GM12878 (cell line): Measurements from ENCODE around the gene AEBP1. TPM values are rescaled to one million over a fixed set of nuclear protein-coding genes. Genes with fewer than 3 reads are reported as not detected.

Source experiments
- ATAC-seq: fragments of 200-7000 bp; cut with Tn5 transposase; 3 replicates; pipeline ENCODE4 v1.9.1; 2020; ENCODE audit warnings: mild to moderate bottlenecking, moderate library complexity
- BruUV-seq: library from RNA; stranded (reverse); fragments of 400-500 nt; replicated peaks from 2 replicates; lab custom pipeline; 2021; lab: Mats Ljungman, UMichigan
- CTCF ChIA-PET: fragments of 300-600 bp; sonication (Branson Sonifier 250); formaldehyde crosslinking; extraction: SDS; loops from one replicate; lab custom pipeline; 2021; ENCODE audit warnings: inconsistent platforms; lab: Yijun Ruan, JAX
- POLR2A ChIA-PET: fragments of 350-600 bp; formaldehyde crosslinking; extraction: SDS; loops from one replicate; lab custom pipeline; 2021; ENCODE audit warnings: inconsistent platforms; lab: Charles Lee
- RAD21 ChIA-PET: fragments of 300-600 bp; sonication (Branson Sonifier 250); formaldehyde crosslinking; loops from one replicate; lab custom pipeline; 2023; ENCODE audit warnings: antibody characterized with exemption; ENCODE audit not compliant: unreplicated experiment; lab: Charles Lee
- SMC1A ChIA-PET: fragments of 300-600 bp; sonication (Branson Sonifier 250); formaldehyde crosslinking; loops from one replicate; lab custom pipeline; 2023; ENCODE audit not compliant: unreplicated experiment, uncharacterized antibody; lab: Charles Lee
- DNase-seq: peaks from one replicate; pipeline ENCODE4 v3.0.0-alpha.2; 2011; ENCODE audit warnings: low read depth, low spot score
- FAIRE-seq: peaks from 3 replicates; lab custom pipeline; 2011; peaks lifted over from hg19 to GRCh38; lab: Jason Lieb, UNC
- H2AFZ ChIP-seq: 2 replicates; pipeline ENCODE4 v1.6.0; 2011; ENCODE audit warnings: low read depth, low read length, control low read depth; ENCODE audit not compliant: control insufficient read depth
- H3K27ac ChIP-seq: 2 replicates; pipeline ENCODE4 v1.5.1; 2011; ENCODE audit warnings: control low read depth; ENCODE audit not compliant: control insufficient read depth, insufficient read depth
- H3K27me3 ChIP-seq, 2 experiments: replicated peaks in 1 of 2; 2 replicates each; pipeline versions ENCODE4 v1.6.0 to v1.6.1; 2011; ENCODE audit warnings: low read length in 1 of 2; ENCODE audit not compliant: control insufficient read depth in 2 of 2, insufficient read depth in 2 of 2
- H3K36me3 ChIP-seq, 2 experiments: 2 replicates each; pipeline ENCODE4 v1.5.1; 2011; ENCODE audit warnings: low read length in 1 of 2; ENCODE audit not compliant: control insufficient read depth in 2 of 2, insufficient read depth in 2 of 2
- H3K4me1 ChIP-seq: 2 replicates; pipeline ENCODE4 v1.6.1; 2011; ENCODE audit warnings: mild to moderate bottlenecking, low read length, moderate library complexity, mixed read lengths; ENCODE audit not compliant: control insufficient read depth, insufficient read depth
- H3K4me2 ChIP-seq: 2 replicates; pipeline ENCODE4 v1.6.0; 2011; ENCODE audit warnings: control low read depth; ENCODE audit not compliant: control insufficient read depth, insufficient read depth
- H3K4me3 ChIP-seq: fragments of 200-600 bp; sonication (generic); 2 replicates; pipeline ENCODE4 v1.5.1; 2016
- H3K79me2 ChIP-seq: 2 replicates; pipeline ENCODE4 v1.6.0; 2011; ENCODE audit warnings: low read length; ENCODE audit not compliant: control insufficient read depth, insufficient read depth
- H3K9ac ChIP-seq: 2 replicates; pipeline ENCODE4 v1.8.0; 2011; ENCODE audit warnings: low read length, control low read depth, mixed read lengths; ENCODE audit not compliant: control insufficient read depth, insufficient read depth
- H3K9me3 ChIP-seq: replicated peaks from 3 replicates; pipeline ENCODE4 v1.5.1; 2011; ENCODE audit warnings: mild to moderate bottlenecking, low read length; ENCODE audit not compliant: control insufficient read depth, insufficient read depth
- H4K20me1 ChIP-seq: 2 replicates; pipeline ENCODE4 v1.6.0; 2011; ENCODE audit not compliant: control insufficient read depth, insufficient read depth
- HCFC1 ChIP-seq: fragments of 150-350 bp; IDR thresholded peaks from 2 replicates; pipeline ENCODE4 v1.6.1; 2014; ENCODE audit warnings: low read length
- MYB ChIP-seq: fragments of 150-350 bp; IDR thresholded peaks from 2 replicates; pipeline ENCODE4 v1.6.1; 2014; ENCODE audit warnings: mild to moderate bottlenecking, low read depth, low read length, borderline replicate concordance
- NFXL1 ChIP-seq: fragments of 450-650 bp; IDR thresholded peaks from 2 replicates; pipeline ENCODE4 v1.6.1; 2017; ENCODE audit warnings: antibody characterized with exemption, mild to moderate bottlenecking, borderline replicate concordance
- NFYB ChIP-seq: IDR thresholded peaks from 2 replicates; pipeline ENCODE4 v1.6.1; 2011; ENCODE audit warnings: low read depth, mild to moderate bottlenecking, low read length, improper control_type of control experiment, moderate library complexity; ENCODE audit not compliant: insufficient read depth
- NR2C2 ChIP-seq: IDR thresholded peaks from 2 replicates; pipeline ENCODE4 v1.6.1; 2011; ENCODE audit warnings: borderline replicate concordance, low read depth; ENCODE audit not compliant: control insufficient read depth, insufficient read length
- NRF1 ChIP-seq: conservative IDR thresholded peaks from 2 replicates; pipeline ENCODE4 v1.6.1; 2011; ENCODE audit warnings: mild to moderate bottlenecking, low read depth, low read length, improper control_type of control experiment
- PAX5 ChIP-seq: IDR thresholded peaks from 2 replicates; pipeline ENCODE4 v1.6.1; 2011; ENCODE audit warnings: low read depth, low read length, borderline replicate concordance
- POLR2AphosphoS5 ChIP-seq: IDR thresholded peaks from 2 replicates; pipeline ENCODE4 v1.6.1; 2011; ENCODE audit warnings: mild to moderate bottlenecking, low read length, inconsistent platforms
- POU2F2 ChIP-seq: IDR thresholded peaks from 3 replicates; pipeline ENCODE4 v1.6.1; 2011; ENCODE audit warnings: low read depth, mild to moderate bottlenecking, low read length, borderline replicate concordance
- RAD51 ChIP-seq: fragments of 450-650 bp; IDR thresholded peaks from 2 replicates; pipeline ENCODE4 v1.6.1; 2016; ENCODE audit warnings: moderate library complexity, mild to moderate bottlenecking, inconsistent platforms
- RB1 ChIP-seq: fragments of 450-650 bp; formaldehyde crosslinking; IDR thresholded peaks from 2 replicates; pipeline ENCODE4 v1.6.1; 2017; ENCODE audit warnings: mild to moderate bottlenecking, borderline replicate concordance
- SMC3 ChIP-seq: IDR thresholded peaks from 2 replicates; pipeline ENCODE4 v1.6.1; 2011; ENCODE audit warnings: low read length, improper control_type of control experiment, borderline replicate concordance
- SUPT20H ChIP-seq: IDR thresholded peaks from 2 replicates; pipeline ENCODE4 v1.6.1; 2011; ENCODE audit warnings: low read depth, mild to moderate bottlenecking, low read length, moderate library complexity, borderline replicate concordance; ENCODE audit not compliant: control insufficient read depth
- ZNF207 ChIP-seq: fragments of 450-650 bp; IDR thresholded peaks from 2 replicates; pipeline ENCODE4 v1.6.1; 2014; ENCODE audit warnings: antibody characterized with exemption, mild to moderate bottlenecking, borderline replicate concordance
- WGBS: methylation state at CpG from one replicate; pipeline ENCODE4 v1.1.6; 2016; ENCODE audit warnings: low lambda C conversion rate; ENCODE audit not compliant: insufficient replicate concordance, insufficient coverage; ENCODE audit errors: missing lambda C conversion rate; 5-methylcytosine and 5-hydroxymethylcytosine counted together
- in situ Hi-C: fragments of 300-500 bp; cut with MboI; formaldehyde crosslinking; loops from 9 replicates; pipeline ENCODE4 v1.14.3; 2018; ENCODE audit warnings: mixed read lengths
- intact Hi-C: fragments of 100-400 bp; cut with micrococcal nuclease; formaldehyde crosslinking; loops from one replicate; pipeline ENCODE4 v1.14.2; 2022; ENCODE audit not compliant: unreplicated experiment
- polyA plus RNA-seq, 11 experiments: library from polyadenylated mRNA; depleted of rRNA in 4 of 11; unstranded in 6 of 11; stranded (reverse) in 5 of 11; fragments of >200 nt; fragmentation: Nextera tagmentation in 4 of 11; fragmentation: Illumina TruSeq in 1 of 11; extraction: Ambion mirVana in 4 of 11; extraction: Trizol in 1 of 11; gene quantifications; 1 replicate in 1 of 11; 2 replicates in 10 of 11; pipeline versions ENCODE4 v1.2.1 to v1.2.3, GENCODE V29; 2011 to 2016; ENCODE audit warnings: inconsistent platforms in 2 of 11, missing spikeins in 2 of 11, low read depth in 1 of 11
- total RNA-seq, 4 experiments: library from RNA; depleted of rRNA in 3 of 4; stranded (reverse); fragments of >200 nt in 3 of 4; fragmentation: Illumina TruSeq in 1 of 4; extraction: Trizol in 1 of 4; gene quantifications; 2 replicates each; pipeline versions ENCODE4 v1.2.1 to v1.2.3, GENCODE V29; 2013 to 2021
- TF ChIP-seq, protein P1 (sequence below): fragments of 450-650 bp; IDR thresholded peaks from 2 replicates; pipeline ENCODE4 v1.6.1; 2018; ENCODE audit warnings: mild to moderate bottlenecking, low read depth, moderate library complexity; ENCODE audit not compliant: partially characterized antibody
- TF ChIP-seq, protein P2 (sequence below): fragments of 450-650 bp; IDR thresholded peaks from 2 replicates; pipeline ENCODE4 v1.6.1; 2016; ENCODE audit warnings: mild to moderate bottlenecking
- TF ChIP-seq, protein P3 (sequence below): fragments of 450-650 bp; IDR thresholded peaks from 2 replicates; pipeline ENCODE4 v1.6.1; 2017; ENCODE audit warnings: low read depth, mild to moderate bottlenecking, moderate library complexity

Gene AEBP1
- total and polyA plus RNA-seq, 10 of the 15 experiments (the other 5 are each of a cell fraction or from before 2014, with no cell fraction given), result 0.06 to 0.23 (median 0.11) TPM; not detected in 5

DNA sequence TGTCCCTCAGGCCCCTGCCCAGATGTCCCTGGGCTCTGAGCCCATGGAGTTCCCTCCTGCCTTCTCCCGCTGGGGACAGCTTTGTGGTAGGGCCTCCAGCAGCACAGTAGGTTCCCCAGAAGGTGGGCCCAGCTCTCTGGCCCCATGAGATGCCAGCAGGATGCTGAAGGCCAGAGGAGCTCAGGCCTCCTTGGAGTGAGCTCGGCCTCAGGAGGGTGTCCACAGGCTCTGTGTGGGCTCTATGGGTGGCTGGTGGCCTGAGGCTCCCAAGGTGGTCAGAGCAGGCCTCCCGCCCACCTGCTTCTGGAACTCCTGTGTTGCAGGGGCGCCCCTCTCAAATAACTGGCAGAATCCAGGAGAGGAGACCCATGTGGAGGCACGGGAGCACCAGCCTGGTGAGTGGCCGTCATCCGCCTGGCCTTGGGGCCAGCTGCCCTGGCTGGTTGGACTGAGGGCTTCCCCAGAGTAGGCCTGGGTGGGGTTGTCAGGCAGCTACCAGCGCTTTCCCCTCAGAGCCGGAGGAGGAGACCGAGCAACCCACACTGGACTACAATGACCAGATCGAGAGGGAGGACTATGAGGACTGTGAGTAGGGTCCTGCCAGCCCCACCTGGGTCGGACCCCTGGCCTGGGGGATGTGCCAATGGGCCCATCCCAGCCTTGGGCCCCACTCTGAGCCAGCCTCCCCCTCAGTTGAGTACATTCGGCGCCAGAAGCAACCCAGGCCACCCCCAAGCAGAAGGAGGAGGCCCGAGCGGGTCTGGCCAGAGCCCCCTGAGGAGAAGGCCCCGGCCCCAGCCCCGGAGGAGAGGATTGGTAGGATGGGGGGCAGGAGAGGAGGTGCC, 3.2 kb downstream of the AEBP1 start:
- WGBS, result 43% methylated on average over 18 of the region's 18 CpGs
- Histone ChIP-seq H4K20me1 (no peaks in the 10 kb centered on the region), H3K4me1 (no peaks in the 10 kb centered on the region), H2AFZ (no peak overlapping the region), H3K9ac (no peak overlapping the region), H3K79me2 (no peaks in the 10 kb centered on the region), H3K27ac (no peak overlapping the region), H3K9me3 (no peaks in the 10 kb centered on the region), H3K27me3 (peaks cover 11 to 15% of the 10 kb centered on the region in 2 experiments), H3K4me2 (no peak overlapping the region), H3K36me3 (no peaks in the 10 kb centered on the region), H3K4me3 (no peak overlapping the region)
- CTCF ChIA-PET, result no interaction called here
- DNase-seq (no peak), FAIRE-seq (no peak), ATAC-seq (no peak)
- RAD21 ChIA-PET, result no interaction called here
- no TSS peak for BruUV-seq
- SMC1A ChIA-PET, result no interaction called here
- POLR2A ChIA-PET, result no interaction called here
- in situ Hi-C loops (no loop called here), intact Hi-C loops (no loop called here)
- TF ChIP-seq HCFC1, result no peak
- TF ChIP-seq, protein P1, sequence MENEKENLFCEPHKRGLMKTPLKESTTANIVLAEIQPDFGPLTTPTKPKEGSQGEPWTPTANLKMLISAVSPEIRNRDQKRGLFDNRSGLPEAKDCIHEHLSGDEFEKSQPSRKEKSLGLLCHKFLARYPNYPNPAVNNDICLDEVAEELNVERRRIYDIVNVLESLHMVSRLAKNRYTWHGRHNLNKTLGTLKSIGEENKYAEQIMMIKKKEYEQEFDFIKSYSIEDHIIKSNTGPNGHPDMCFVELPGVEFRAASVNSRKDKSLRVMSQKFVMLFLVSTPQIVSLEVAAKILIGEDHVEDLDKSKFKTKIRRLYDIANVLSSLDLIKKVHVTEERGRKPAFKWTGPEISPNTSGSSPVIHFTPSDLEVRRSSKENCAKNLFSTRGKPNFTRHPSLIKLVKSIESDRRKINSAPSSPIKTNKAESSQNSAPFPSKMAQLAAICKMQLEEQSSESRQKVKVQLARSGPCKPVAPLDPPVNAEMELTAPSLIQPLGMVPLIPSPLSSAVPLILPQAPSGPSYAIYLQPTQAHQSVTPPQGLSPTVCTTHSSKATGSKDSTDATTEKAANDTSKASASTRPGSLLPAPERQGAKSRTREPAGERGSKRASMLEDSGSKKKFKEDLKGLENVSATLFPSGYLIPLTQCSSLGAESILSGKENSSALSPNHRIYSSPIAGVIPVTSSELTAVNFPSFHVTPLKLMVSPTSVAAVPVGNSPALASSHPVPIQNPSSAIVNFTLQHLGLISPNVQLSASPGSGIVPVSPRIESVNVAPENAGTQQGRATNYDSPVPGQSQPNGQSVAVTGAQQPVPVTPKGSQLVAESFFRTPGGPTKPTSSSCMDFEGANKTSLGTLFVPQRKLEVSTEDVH, result no peak
- no peak for TF ChIP-seq SMC3
- TF ChIP-seq RAD51, result no peak
- TF ChIP-seq NFXL1, result no peak
- TF ChIP-seq POLR2AphosphoS5, result no peak
- TF ChIP-seq, protein P2, sequence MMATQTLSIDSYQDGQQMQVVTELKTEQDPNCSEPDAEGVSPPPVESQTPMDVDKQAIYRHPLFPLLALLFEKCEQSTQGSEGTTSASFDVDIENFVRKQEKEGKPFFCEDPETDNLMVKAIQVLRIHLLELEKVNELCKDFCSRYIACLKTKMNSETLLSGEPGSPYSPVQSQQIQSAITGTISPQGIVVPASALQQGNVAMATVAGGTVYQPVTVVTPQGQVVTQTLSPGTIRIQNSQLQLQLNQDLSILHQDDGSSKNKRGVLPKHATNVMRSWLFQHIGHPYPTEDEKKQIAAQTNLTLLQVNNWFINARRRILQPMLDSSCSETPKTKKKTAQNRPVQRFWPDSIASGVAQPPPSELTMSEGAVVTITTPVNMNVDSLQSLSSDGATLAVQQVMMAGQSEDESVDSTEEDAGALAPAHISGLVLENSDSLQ, result no peak
- TF ChIP-seq ZNF207, result no peak
- TF ChIP-seq, protein P3, sequence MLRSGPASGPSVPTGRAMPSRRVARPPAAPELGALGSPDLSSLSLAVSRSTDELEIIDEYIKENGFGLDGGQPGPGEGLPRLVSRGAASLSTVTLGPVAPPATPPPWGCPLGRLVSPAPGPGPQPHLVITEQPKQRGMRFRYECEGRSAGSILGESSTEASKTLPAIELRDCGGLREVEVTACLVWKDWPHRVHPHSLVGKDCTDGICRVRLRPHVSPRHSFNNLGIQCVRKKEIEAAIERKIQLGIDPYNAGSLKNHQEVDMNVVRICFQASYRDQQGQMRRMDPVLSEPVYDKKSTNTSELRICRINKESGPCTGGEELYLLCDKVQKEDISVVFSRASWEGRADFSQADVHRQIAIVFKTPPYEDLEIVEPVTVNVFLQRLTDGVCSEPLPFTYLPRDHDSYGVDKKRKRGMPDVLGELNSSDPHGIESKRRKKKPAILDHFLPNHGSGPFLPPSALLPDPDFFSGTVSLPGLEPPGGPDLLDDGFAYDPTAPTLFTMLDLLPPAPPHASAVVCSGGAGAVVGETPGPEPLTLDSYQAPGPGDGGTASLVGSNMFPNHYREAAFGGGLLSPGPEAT, result no peak
- no peak for TF ChIP-seq SUPT20H
- TF ChIP-seq POU2F2, result no peak
- TF ChIP-seq NR2C2, result no peak
- TF ChIP-seq RB1, result no peak
- TF ChIP-seq NRF1, result no peak
- no peak for TF ChIP-seq NFYB
- TF ChIP-seq PAX5, result no peak
- no peak for TF ChIP-seq MYB
